OCI-M2 (cell line): ENCODE data around the gene TGFB2.

Experiments
- DNase-seq: peaks from one replicate; lab custom pipeline; 2025; ENCODE audit not compliant: unreplicated experiment; lab: John Stamatoyannopoulos, UW

TGFB2 gene

DNA sequence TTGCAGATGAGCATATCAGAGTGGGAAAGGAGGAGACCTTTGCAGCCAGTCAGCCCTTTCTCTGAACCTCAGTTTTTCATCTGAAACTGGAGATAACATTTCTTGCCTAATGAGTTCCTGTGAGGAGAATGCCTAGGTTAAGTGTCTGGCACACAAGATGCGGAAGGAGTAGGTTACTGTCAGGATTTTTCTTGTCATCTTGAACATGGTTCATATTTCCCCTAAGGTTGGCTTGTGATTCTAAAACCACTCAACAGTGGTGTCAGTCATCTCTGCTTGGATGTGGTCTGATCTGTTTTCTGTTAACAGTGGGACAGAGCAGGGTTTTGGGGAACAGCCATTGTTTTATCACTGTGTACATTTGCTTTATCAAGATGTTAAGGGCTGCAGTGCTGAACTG is 70.6 kb downstream of the TGFB2 start:
- no peak for DNase-seq

DNA sequence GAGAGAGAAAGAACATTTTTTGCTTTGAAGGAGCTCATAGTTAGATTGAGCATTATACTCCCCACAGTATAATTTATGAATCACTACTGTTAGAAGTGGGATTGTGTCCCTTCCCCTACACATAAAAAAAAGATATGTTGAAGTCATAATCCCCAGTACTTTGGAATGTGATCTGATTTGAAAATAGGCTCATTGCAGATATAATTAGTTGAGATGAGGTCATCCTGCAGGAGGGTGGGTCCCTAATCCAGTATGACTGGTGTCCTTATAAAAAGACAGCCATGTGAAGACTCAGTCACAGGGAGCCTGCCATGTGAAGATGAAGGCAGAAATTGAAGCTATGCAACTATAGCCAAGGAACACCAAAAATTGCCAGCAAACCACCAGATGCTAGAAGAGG is 76.4 kb downstream of the TGFB2 start:
- DNase-seq: no peak

DNA sequence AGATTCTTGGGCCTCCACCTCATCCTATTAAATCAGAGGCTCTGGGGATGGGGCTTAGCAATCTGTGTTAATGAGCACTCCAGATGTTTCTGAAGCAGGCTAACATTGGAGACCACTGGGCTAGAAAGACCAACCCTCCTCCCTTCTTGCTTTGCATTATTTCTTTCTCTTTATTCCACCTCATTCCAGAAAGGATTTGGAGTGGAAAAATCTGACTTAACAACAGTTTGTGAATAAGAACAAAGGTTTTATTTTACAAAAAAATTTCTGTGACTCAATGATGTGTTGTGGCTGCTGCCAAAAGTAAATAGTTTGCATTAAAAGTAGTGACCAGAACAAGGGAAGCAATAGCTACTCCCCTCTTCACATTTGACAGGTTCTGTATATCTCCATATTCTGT is 79.4 kb downstream of the TGFB2 start:
- DNase-seq: no peak

DNA sequence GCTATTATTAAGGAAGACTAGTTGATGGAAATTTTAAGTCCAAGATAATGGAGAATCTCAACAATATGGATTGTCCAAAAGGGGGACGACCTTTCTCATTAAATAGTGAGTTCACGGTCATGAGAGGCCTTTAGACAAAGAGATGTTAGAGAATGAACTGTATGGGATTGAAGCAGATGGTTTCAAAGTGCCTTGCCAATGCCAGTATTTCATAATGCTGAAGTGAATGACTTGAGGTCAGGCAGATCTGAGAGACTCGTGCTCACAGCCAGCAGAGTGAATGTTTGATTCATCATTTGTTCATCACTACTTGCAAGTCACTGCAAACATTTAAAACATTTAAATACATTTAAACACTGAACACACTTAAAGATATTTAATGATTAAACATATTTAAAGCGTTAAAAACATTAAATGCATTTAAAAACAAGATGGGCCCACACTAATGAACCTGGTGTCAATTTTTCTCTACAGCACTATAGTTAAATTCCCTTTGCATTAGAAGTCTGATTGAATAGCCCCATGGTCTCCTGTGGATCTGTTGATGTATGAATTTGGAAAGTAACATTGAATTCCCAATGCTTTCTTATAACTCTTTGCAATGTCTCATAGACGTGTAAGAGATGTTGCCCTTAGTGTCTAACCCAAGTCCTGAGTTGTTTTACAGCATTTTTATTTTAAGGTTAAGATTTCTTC is 80.7 kb downstream of the TGFB2 start:
- no peak for DNase-seq

DNA sequence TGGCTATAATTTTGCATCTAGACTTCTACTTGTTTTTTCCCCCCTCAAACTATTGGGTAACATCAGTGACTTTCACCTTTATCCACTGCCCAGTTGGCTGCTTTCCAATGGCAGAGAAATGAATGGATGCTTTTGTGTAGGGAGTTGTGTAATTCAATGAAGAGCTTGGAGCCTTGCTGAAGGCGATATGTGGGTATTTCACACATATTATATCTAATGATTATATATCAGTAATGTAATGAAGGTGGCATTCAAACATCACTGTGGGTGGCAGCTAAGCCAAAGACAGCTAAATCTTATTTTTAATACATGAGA is 81.2 kb downstream of the TGFB2 start:
- no peak for DNase-seq

DNA sequence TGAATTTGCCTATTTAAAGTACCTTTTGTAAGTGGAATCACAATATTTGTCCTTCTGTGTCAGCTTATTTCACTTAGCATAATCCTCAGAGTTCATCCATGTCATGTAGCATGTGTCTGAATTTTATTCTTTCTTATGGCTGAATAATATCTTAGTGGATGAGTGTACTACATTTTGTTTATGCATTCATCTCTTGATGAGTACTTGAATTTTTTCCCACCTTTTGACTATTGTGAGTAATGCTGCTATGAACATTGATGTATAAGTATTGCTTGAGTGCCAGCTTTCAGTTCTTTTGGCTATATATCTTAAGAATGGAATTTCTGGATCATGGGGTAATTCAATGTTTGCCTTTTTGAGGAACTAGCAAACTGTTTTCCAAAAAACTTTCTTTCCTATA is 84.2 kb downstream of the TGFB2 start:
- no peak for DNase-seq

DNA sequence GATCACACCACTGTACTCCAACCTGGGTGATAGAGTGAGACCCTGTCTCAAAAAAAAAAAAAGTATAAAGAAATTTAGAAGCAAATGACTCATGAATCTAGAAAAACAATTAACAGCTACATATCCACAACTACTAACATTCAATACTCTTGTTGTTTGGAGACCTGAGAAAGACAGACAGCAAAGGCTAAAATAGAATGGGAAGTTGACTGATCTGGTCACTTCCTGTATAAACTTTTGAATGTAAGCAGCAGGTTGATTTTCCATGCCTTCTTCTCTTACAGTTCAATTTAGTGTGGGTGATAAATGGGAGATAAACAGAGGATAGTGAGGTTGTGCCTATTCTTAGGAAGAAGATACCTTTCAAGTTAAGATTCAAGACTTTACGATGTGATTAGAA is 85.2 kb downstream of the TGFB2 start:
- no peak for DNase-seq

DNA sequence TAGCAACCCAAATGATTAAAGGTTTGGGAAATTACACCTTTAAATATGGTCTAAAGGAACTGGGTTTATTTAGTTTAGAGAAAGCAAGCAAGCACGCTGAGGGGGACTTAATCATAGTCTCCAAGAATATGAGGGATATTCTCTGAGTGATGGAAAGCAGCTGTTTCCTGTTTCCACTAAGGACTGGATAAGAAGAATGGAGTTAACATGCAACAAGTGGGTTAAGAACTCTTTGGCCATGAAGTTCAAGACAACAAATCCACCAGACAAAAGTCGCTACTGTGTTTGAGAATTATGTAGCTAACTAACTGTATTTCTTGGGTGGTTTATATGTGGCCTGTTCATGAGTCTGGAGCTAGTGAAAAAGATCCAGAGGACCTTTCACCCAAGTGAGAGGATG is 85.7 kb downstream of the TGFB2 start:
- no peak for DNase-seq

DNA sequence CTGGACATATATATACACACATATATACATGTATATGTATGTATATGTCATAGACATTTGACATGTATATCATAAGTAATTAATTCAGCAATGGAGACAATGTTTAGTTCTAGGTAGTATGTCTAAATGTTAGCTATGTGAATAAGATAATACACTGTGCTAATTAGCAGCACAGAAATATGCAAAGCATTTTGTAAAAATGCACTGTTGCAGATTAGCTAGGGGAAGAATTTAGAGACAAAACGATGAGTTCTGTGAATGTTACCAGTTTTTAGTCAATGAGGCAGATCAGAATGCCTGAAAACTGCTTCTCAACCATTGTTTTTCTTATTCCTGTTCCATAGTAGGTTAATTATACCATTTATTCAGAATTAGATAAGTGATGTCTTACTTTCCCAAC is 86.3 kb downstream of the TGFB2 start:
- no peak for DNase-seq

DNA sequence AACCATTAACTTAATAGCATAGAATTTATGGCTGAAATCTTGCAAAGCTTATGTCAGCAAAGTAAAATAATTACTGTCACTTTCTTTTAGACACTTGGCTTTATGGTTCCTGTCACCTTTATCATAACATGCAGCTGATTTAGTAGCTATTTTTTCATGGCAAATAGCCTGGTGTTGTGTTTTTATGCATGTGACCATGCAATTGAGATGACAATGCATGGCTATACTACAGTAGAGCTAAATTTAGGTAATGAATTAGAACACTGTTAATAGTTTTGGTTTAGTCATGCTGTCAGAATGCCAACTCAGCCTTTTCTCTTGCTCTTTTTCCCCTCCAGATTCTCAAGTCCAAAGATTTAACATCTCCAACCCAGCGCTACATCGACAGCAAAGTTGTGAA is 88.6 kb downstream of the TGFB2 start:
- DNase-seq: no peak

DNA sequence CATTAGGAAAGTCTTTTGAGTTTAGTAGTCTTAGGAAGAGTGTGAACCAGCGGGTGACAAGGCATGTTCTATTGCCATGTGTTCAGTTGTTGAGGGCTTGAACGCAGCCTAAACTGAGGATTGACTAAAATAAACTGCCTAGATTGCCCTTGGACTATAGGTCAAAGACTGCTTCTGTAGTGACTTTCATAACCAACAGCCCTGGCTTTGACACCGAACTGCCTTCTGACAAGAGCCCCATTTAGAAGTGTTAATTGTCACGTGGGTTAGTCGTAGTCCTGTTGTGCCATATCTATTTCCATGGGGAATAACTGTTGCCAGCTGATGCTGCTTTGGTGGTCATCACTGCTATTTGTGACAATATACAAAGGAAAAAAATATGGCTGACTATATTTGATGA is 90.4 kb downstream of the TGFB2 start:
- no peak for DNase-seq

DNA sequence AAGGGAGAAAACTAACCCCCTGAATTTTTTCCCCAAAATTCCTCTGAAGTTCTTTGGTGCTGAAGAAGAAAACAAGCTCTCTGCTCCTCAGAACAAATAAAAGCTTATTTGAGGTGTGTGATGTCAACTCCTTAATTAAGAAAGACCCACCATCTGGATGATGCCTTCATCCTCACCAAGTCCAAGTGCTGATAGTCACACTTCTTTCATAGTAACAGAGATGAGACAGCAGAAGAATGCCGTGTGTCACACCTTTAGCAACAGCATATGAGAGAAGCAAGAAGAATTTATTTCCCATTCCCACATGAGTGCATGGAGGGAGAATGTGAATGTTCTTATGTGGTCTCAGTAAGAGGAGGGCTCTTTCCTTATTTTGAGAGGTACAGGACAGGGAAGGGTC is 91.2 kb downstream of the TGFB2 start:
- no peak for DNase-seq

DNA sequence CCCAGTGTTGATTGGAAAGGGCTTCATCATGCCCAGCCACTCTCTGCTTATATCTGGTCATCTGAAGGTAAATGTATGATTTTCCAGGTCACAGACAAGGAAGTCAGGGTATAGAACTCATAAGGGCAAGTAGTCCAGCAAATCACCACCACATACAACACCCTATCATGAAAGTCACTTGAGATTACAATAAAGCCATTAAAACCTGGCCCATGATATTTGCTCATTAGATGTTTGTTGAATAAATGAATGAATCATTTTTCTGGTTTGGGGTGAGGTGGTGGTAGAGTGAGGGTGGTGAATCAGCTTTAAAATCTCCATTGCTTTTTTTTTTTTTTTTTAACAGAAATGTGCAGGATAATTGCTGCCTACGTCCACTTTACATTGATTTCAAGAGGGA is 91.9 kb downstream of the TGFB2 start:
- DNase-seq: no peak

DNA sequence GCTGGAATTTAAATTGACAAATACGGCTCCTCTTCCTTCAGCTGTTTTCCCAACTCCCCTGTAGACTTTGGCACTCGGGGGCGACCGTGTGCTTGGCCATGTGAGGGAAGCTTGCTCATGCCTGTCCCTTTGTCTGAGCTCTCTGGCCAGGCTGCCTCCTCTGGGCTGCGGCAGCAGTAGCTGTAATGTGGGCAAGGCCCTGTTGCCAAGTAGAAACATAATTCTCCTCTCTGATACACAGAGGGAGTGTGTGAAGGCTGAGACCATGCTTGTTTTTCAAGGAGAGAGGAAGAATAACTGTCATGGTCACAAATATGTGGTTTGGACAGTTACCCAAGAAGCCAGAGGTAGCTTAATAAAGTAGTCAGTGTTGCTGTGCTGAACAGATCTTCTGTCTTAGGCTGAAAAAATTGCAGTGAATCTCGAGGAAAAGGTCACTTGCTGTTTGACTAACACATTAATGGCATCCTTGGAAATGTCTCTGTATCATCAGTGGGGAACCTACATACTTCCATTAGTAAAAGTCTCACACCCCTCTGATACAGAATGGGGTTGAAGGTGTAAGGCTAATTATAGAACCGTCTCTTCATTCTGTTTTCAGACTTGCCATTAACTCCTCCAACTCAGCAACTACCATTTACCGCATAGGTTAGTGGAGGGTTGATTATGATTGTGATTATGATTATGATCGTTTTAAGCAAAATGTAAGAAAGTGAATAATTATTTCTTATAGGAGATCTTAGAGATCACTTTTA is 94.6 kb downstream of the TGFB2 start:
- DNase-seq: no peak

DNA sequence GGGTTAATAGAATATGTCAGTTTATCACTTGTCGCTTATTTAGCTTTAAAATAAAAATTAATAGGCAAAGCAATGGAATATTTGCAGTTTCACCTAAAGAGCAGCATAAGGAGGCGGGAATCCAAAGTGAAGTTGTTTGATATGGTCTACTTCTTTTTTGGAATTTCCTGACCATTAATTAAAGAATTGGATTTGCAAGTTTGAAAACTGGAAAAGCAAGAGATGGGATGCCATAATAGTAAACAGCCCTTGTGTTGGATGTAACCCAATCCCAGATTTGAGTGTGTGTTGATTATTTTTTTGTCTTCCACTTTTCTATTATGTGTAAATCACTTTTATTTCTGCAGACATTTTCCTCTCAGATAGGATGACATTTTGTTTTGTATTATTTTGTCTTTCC is 98.1 kb downstream of the TGFB2 start:
- DNase-seq: no peak

DNA sequence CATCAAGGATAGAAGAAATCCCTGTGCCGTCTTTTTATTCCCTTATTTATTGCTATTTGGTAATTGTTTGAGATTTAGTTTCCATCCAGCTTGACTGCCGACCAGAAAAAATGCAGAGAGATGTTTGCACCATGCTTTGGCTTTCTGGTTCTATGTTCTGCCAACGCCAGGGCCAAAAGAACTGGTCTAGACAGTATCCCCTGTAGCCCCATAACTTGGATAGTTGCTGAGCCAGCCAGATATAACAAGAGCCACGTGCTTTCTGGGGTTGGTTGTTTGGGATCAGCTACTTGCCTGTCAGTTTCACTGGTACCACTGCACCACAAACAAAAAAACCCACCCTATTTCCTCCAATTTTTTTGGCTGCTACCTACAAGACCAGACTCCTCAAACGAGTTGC is 99.0 kb downstream of the TGFB2 start:
- no peak for DNase-seq

DNA sequence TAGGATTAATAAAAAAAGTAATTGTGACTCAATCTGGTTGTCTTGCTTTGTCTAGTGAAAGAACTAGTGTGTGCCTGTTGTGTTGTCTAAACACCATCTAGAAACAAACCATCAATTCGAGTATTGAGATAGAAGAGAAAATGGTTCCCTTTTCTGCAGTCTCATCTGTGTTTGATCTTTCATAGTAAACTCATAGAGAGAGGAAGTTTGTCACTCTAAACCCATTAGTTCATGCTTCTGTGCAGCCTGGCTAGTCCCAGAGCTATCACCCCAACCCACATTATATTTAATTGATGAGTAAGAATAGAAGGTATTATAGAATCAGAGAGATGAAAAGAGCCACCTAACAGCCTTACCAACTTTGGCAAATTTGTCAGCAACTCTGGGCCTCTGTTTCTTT is 99.5 kb downstream of the TGFB2 start:
- no peak for DNase-seq

DNA sequence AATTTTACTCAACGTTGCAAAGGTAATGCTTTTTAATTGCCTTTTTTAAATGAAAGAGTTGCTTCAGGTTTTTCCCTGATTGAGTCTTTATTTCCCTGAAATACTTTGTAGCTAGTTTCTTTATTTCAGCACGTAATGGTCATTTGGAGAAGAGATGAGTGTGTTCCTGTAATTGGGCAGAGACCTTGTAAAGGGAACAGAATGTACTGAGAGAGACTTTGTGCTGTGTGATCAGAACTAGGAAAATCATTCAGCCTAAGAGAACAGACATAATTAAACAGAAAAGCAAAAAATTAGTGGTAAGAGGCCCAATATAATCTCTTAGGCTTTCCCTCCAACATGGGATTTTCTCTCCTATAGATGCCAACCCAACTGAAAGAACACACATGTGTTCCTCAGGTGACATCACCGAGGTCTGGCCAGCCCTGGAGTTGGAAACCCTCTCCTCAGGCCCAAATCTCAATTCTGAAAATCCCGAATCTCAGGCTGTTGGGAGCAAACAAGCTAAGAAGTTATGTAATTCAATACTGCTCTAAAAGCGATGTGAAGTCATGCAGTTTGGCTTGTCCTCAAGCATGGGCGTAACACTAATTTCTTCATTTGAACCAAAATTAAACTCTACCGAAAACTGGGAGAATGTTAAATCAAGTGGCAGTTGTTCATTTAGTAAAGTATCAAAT is 102.0 kb downstream of the TGFB2 start:
- no peak for DNase-seq

DNA sequence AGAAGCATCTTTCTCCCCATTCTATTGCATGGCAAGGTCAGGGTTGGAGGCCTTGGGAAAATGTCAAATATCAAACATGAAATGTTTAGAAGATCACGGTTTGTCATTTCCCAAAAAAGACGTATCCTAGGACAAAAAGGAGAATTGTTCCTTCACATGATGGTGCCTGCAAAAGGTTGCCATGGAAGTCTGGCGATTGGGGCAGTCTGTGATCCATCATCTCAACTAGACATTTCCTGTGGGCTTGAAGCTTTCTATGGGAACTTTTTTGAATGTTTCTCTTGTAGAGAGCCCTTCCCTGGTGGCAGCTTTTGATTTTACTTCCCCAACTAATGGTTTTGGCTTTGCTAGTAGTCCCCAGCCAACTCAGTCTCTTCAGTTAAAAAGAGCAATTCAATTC is 106.3 kb downstream of the TGFB2 start:
- no peak for DNase-seq

DNA sequence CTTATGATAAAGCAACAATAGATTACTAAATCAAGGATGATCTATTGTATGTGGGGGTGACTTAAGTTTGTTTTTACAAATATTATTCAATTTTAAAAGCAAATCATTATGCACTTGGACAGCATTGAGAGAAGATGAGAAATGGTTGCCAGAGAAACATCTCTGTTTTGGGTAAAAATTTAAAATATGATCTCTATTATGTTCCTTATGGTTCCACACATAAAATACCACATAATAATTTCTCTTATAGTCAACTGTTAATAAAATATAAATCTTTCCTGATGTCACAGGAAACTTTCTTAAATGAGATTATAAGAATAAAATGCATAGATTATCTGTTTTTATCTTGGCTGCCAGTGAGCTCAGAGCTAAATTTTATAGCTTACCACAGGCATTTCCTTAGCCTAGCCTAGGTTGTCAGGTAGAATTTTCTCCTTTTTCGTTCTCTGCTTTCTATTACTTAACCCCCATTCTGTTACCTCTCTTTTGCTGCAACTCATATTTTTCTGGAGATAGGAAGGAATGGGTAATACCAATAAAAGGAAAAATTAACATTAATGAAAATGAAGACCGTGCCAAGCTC is 109.7 kb downstream of the TGFB2 start:
- no peak for DNase-seq

DNA sequence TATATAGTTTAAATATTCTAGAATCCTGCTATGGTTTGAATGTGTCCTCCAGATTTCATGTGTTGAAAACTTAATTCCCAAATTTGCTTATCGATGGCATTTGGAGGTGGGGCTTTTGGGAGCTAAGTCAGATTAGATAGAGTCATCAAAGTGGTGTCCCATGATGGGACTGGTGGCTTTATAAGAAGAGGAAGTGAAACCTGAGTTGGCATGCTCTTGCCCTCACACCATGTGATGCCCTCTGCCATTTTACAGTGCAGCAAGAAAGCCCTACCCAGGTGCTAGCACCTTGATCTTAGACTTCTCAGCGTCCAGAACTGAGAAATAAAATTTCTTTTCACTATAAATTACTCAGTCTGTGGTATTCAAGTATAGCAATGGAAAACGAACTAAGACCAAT is 111.3 kb downstream of the TGFB2 start:
- no peak for DNase-seq

DNA sequence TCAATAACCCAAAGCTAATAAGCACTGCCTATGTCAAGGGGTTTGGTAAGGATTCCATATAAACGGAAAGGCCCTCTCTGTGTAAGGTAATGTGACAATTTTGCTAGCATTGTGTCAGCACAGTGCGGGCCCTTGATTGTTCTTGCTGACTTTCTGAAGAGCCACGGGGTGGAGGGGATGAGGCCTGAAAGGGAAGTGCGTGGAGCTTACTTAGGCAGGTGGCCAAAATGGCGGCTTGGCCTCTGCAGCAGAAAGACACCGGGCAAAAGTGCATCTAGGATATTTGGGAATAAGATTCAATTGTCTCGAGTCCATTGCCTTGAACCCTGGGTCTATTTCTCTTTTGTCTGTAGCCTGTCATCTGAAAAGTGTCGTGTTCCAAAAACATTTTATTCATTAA is 114.3 kb downstream of the TGFB2 start:
- DNase-seq: no peak
